PC-9 (cell line): ENCODE measurements around the gene SSR2. TPM values are rescaled to one million over a fixed set of nuclear protein-coding genes. Genes with fewer than 3 reads are reported as not detected.
"Not testable (repeated sequence)": the region's sequence is repeated elsewhere in the genome, so short reads cannot be mapped to it uniquely, and the experiment has no call there.

Experiments
- BruUV-seq: library from RNA; stranded (reverse); fragments of 400-500 nt; replicated peaks from 2 replicates; lab custom pipeline; 2021; lab: Mats Ljungman, UMichigan
- CTCF ChIA-PET: fragments of 300-600 bp; sonication (Branson Sonifier 250); formaldehyde crosslinking; loops from one replicate; lab custom pipeline; 2022; ENCODE audit warnings: antibody characterized with exemption; lab: Charles Lee
- POLR2A ChIA-PET: fragments of 300-600 bp; sonication (Branson Sonifier 250); formaldehyde crosslinking; loops from one replicate; lab custom pipeline; 2022; ENCODE audit warnings: antibody characterized with exemption; ENCODE audit not compliant: unreplicated experiment; lab: Charles Lee
- DNase-seq, 2 experiments: peaks; one replicate each; pipeline versions ENCODE4 v3.0.0 to v3.0.0-alpha.2; 2015 to 2022; ENCODE audit warnings: mixed read lengths in 1 of 2
- H2AFZ ChIP-seq: fragments of 200-600 bp; sonication (generic); 2 replicates; pipeline ENCODE4 v1.8.1; 2017; ENCODE audit warnings: antibody characterized with exemption
- H3F3A ChIP-seq: fragments of 200-600 bp; sonication (generic); 2 replicates; pipeline ENCODE4 v1.8.1; 2017; ENCODE audit warnings: antibody characterized with exemption, mild to moderate bottlenecking, low read depth; ENCODE audit not compliant: insufficient read depth
- H3K27ac ChIP-seq: fragments of 200-600 bp; sonication (generic); 2 replicates; pipeline ENCODE4 v1.6.1; 2016; ENCODE audit warnings: mixed run types
- H3K27me3 ChIP-seq: fragments of 200-600 bp; sonication (generic); 2 replicates; pipeline ENCODE4 v1.6.1; 2016; ENCODE audit warnings: low read depth, mixed run types; ENCODE audit not compliant: insufficient read depth
- H3K36me3 ChIP-seq: fragments of 200-600 bp; sonication (generic); 2 replicates; pipeline ENCODE4 v1.6.1; 2016; ENCODE audit warnings: low read depth, mixed run types
- H3K4me1 ChIP-seq: fragments of 200-600 bp; sonication (generic); replicated peaks from 2 replicates; pipeline ENCODE4 v1.6.1; 2016; ENCODE audit warnings: mixed run types; ENCODE audit not compliant: insufficient read depth
- H3K4me2 ChIP-seq: fragments of 200-600 bp; sonication (generic); 2 replicates; pipeline ENCODE4 v1.6.1; 2017; ENCODE audit warnings: mixed run types
- H3K4me3 ChIP-seq: fragments of 200-600 bp; sonication (generic); 2 replicates; pipeline ENCODE4 v1.6.1; 2016; ENCODE audit warnings: mixed run types
- H3K79me2 ChIP-seq: fragments of 200-600 bp; sonication (generic); 2 replicates; pipeline ENCODE4 v1.6.1; 2017; ENCODE audit warnings: low read depth, mixed run types
- H3K9me2 ChIP-seq: fragments of 200-600 bp; sonication (generic); 2 replicates; pipeline ENCODE4 v1.8.1; 2017; ENCODE audit warnings: mild to moderate bottlenecking; ENCODE audit not compliant: insufficient read depth
- H3K9me3 ChIP-seq: fragments of 200-600 bp; sonication (generic); 2 replicates; pipeline ENCODE4 v1.8.1; 2016; ENCODE audit warnings: low read depth; ENCODE audit not compliant: insufficient read depth
- H4K20me1 ChIP-seq: fragments of 200-600 bp; sonication (generic); 2 replicates; pipeline ENCODE4 v1.8.1; 2017; ENCODE audit not compliant: insufficient read depth
- CTCF ChIP-seq: fragments of 200-600 bp; sonication (generic); conservative IDR thresholded peaks from 2 replicates; pipeline ENCODE4 v1.6.1; 2017; ENCODE audit warnings: mixed run types, antibody characterized with exemption, mild to moderate bottlenecking, moderate library complexity
- EZH2 ChIP-seq: fragments of 200-600 bp; sonication (generic); IDR thresholded peaks from 2 replicates; pipeline ENCODE4 v1.8.0; 2017; ENCODE audit warnings: antibody characterized with exemption, low read depth
- intact Hi-C: fragments of 100-400 bp; cut with micrococcal nuclease; formaldehyde crosslinking; loops from one replicate; pipeline ENCODE4 v1.10.0; 2022; ENCODE audit not compliant: unreplicated experiment
- total RNA-seq: library from RNA; stranded (reverse); gene quantifications from 2 replicates; pipeline ENCODE4 v1.2.3, GENCODE V29; 2021

SSR2 gene
- total RNA-seq, 1 experiment from 2014 or later = 196 TPM

- H3K36me3 ChIP-seq = 0 out of 2 replicates have a peak, but pooled peaks cover 13% of the 10 kb centered on the region
- peaks cover 17% of the 10 kb centered on the region for H3K4me1 ChIP-seq
- H3K4me3 ChIP-seq = no peak overlapping the region
- POLR2A ChIA-PET = interaction anchor here (0.7 kb wide), 1 partner anchor 113 kb away, joined by 8 read pairs; no protein-coding TSS in a partner anchor
- H3K27me3 ChIP-seq = no peaks in the 10 kb centered on the region
- TF ChIP-seq EZH2 (no peak), CTCF (no peak)
- no peak for DNase-seq
- H3F3A ChIP-seq = peaks cover 36% of the 10 kb centered on the region
- CTCF ChIA-PET = no interaction called here
- H3K27ac ChIP-seq = no peak overlapping the region
- H3K4me2 ChIP-seq = no peak overlapping the region
- BruUV-seq = no TSS peak
- H3K9me2 ChIP-seq = no peaks in the 10 kb centered on the region
- H3K79me2 ChIP-seq = no peaks in the 10 kb centered on the region
- no peaks in the 10 kb centered on the region for H3K9me3 ChIP-seq
- H4K20me1 ChIP-seq = no peaks in the 10 kb centered on the region
- intact Hi-C loops = no loop called here
- H2AFZ ChIP-seq = no peak overlapping the region
Observed at GRCh38 chr1:156045076-156045475, 24.3 kb upstream of the SSR2 start.

- no peaks in the 10 kb centered on the region for H3K79me2 ChIP-seq
- no peaks in the 10 kb centered on the region for H3K9me2 ChIP-seq
- peaks cover 20% of the 10 kb centered on the region for H3K4me1 ChIP-seq
- H3K27ac ChIP-seq = no peak overlapping the region
- no peak for TF ChIP-seq EZH2
- no peak for TF ChIP-seq CTCF
- CTCF ChIA-PET = no interaction called here
- H4K20me1 ChIP-seq = no peaks in the 10 kb centered on the region
- H3K4me2 ChIP-seq = no peak overlapping the region
- no peak overlapping the region for H2AFZ ChIP-seq
- no peak overlapping the region for H3K4me3 ChIP-seq
- intact Hi-C loops = no loop called here
- no peaks in the 10 kb centered on the region for H3K9me3 ChIP-seq
- peaks cover 15% of the 10 kb centered on the region; the same call in 1 of the 2 replicates for H3K36me3 ChIP-seq
- no peak for DNase-seq
- no TSS peak for BruUV-seq
- no peaks in the 10 kb centered on the region for H3K27me3 ChIP-seq
- POLR2A ChIA-PET = no interaction called here
- H3F3A ChIP-seq = peaks cover 45% of the 10 kb centered on the region
Observed at GRCh38 chr1:156042828-156043227, 22.1 kb upstream of the SSR2 start.

GRCh38 chr1:156034991-156035390, 14.2 kb upstream of the SSR2 start:
- H3K4me1 ChIP-seq, H3K9me2 ChIP-seq, DNase-seq, H4K20me1 ChIP-seq, H2AFZ ChIP-seq, intact Hi-C loops, POLR2A ChIA-PET, H3K27ac ChIP-seq, H3K4me3 ChIP-seq, H3K9me3 ChIP-seq, H3K79me2 ChIP-seq, H3K36me3 ChIP-seq, H3K4me2 ChIP-seq, H3K27me3 ChIP-seq, CTCF ChIA-PET, BruUV-seq: not testable (repeated sequence)
- H3F3A ChIP-seq = peaks cover 12% of the 10 kb centered on the region

GRCh38 chr1:156033011-156033410, 12.3 kb upstream of the SSR2 start:
- H3K36me3 ChIP-seq = 0 out of 2 replicates have a peak, but pooled peaks cover 2% of the 10 kb centered on the region
- H3K27me3 ChIP-seq = no peaks in the 10 kb centered on the region
- no peak overlapping the region for H3K4me3 ChIP-seq
- BruUV-seq = no TSS peak
- intact Hi-C loops = no loop called here
- no peak overlapping the region for H3K27ac ChIP-seq
- H3F3A ChIP-seq = peaks cover 4% of the 10 kb centered on the region; the same call in 1 of the 2 replicates
- TF ChIP-seq CTCF = no peak
- no peak for TF ChIP-seq EZH2
- no peak overlapping the region for H3K4me2 ChIP-seq
- H3K79me2 ChIP-seq = no peaks in the 10 kb centered on the region
- no peaks in the 10 kb centered on the region for H3K9me3 ChIP-seq
- H3K9me2 ChIP-seq = no peaks in the 10 kb centered on the region
- DNase-seq = no peak
- ChIA-PET CTCF (no interaction called here), POLR2A (no interaction called here)
- H3K4me1 ChIP-seq = no peaks in the 10 kb centered on the region
- H4K20me1 ChIP-seq = no peaks in the 10 kb centered on the region; the same call in 1 of the 2 replicates
- H2AFZ ChIP-seq = no peak overlapping the region
